K562 (cell line): ENCODE results near the gene SRGN. TPM values are rescaled to one million over a fixed set of nuclear protein-coding genes. Genes with fewer than 3 reads are reported as not detected.

Experiments used
- CREB1 ChIP-seq, 2 experiments: sonication (generic) in 1 of 2; formaldehyde crosslinking in 1 of 2; IDR thresholded peaks; 2 replicates each; pipeline versions ENCODE4 v1.6.1 to v1.8.0; 2012 to 2022; ENCODE audit warnings: inconsistent platforms in 1 of 2, mild to moderate bottlenecking in 1 of 2, missing genetic modification reagents in 1 of 2, moderate library complexity in 1 of 2
- CREM ChIP-seq: IDR thresholded peaks from 2 replicates; pipeline ENCODE4 v1.6.1; 2014; ENCODE audit warnings: antibody characterized with exemption, low read depth
- CTBP1 ChIP-seq: fragments of 450-650 bp; IDR thresholded peaks from 2 replicates; pipeline ENCODE4 v1.6.1; 2016; ENCODE audit warnings: borderline replicate concordance
- ELF2 ChIP-seq: fragments of 250-450 bp; sonication (Bioruptor Pico); IDR thresholded peaks from 2 replicates; pipeline ENCODE4 v1.5.0; 2021; ENCODE audit warnings: mild to moderate bottlenecking
- FOXK2 ChIP-seq, 2 experiments: fragments of 450-650 bp; IDR thresholded peaks in 1 of 2; conservative IDR thresholded peaks in 1 of 2; 2 replicates each; pipeline ENCODE4 v1.6.1; 2016; ENCODE audit warnings: low read depth in 2 of 2, mild to moderate bottlenecking in 1 of 2
- NRF1 ChIP-seq, 2 experiments: fragments of 450-650 bp; IDR thresholded peaks in 1 of 2; conservative IDR thresholded peaks in 1 of 2; 2 replicates each; pipeline ENCODE4 v1.6.1; 2014; ENCODE audit warnings: mild to moderate bottlenecking in 2 of 2
- SETDB1 ChIP-seq: IDR thresholded peaks from one replicate; pipeline ENCODE4 v1.6.1; 2012; ENCODE audit warnings: low read length, control low read depth, inconsistent platforms
- TFAP4 ChIP-seq: sonication (generic); formaldehyde crosslinking; IDR thresholded peaks from 2 replicates; pipeline ENCODE4 v1.8.0; 2022; ENCODE audit warnings: missing genetic modification reagents, mild to moderate bottlenecking, moderate library complexity, borderline replicate concordance
- ZHX1 ChIP-seq: fragments of 150-350 bp; conservative IDR thresholded peaks from 2 replicates; pipeline ENCODE4 v1.6.1; 2014; ENCODE audit warnings: low read length
- ZKSCAN1 ChIP-seq: fragments of 150-350 bp; IDR thresholded peaks from 2 replicates; pipeline ENCODE4 v1.6.1; 2016; ENCODE audit warnings: low read depth, low read length
- ZNF263 ChIP-seq: sonication (generic); formaldehyde crosslinking; IDR thresholded peaks from 2 replicates; pipeline ENCODE4 v1.8.0; 2022; ENCODE audit warnings: mild to moderate bottlenecking, missing genetic modification reagents, borderline replicate concordance
- polyA plus RNA-seq, 8 experiments: library from polyadenylated mRNA; depleted of rRNA in 4 of 8; stranded (reverse) in 5 of 8; unstranded in 3 of 8; fragments of >200 nt; fragmentation: Nextera tagmentation in 2 of 8; fragmentation: Illumina TruSeq in 1 of 8; extraction: Ambion mirVana in 2 of 8; extraction: Trizol in 1 of 8; gene quantifications; 2 replicates each; pipeline versions ENCODE4 v1.2.1 to v1.2.3, GENCODE V29; 2011 to 2014; ENCODE audit warnings: inconsistent platforms in 1 of 8, missing spikeins in 1 of 8
- total RNA-seq, 7 experiments: library from RNA; depleted of rRNA in 6 of 7; stranded (reverse); fragments of >200 nt in 6 of 7; fragmentation: Illumina TruSeq in 2 of 7; extraction: Trizol in 2 of 7; gene quantifications; 2 replicates each; pipeline versions ENCODE4 v1.2.1 to v1.2.3, GENCODE V29; 2011 to 2021; ENCODE audit warnings: low replicate concordance in 1 of 7
- TF ChIP-seq, protein P1 (sequence below), 2 experiments: IDR thresholded peaks; 2 replicates each; pipeline ENCODE4 v1.6.1; 2012; ENCODE audit warnings: improper control_type of control experiment in 2 of 2, low read depth in 2 of 2, low read length in 2 of 2, borderline replicate concordance in 1 of 2

The SRGN gene
- total and polyA plus RNA-seq, 9 of the 15 experiments (the other 6 are each of a cell fraction or from before 2014, with no cell fraction given), result 136 to 304 (median 180) TPM

GRCh38 chr10:69048103-69048502 lies 39.8 kb upstream of the SRGN start (continued):
- TF ChIP-seq, protein P1, sequence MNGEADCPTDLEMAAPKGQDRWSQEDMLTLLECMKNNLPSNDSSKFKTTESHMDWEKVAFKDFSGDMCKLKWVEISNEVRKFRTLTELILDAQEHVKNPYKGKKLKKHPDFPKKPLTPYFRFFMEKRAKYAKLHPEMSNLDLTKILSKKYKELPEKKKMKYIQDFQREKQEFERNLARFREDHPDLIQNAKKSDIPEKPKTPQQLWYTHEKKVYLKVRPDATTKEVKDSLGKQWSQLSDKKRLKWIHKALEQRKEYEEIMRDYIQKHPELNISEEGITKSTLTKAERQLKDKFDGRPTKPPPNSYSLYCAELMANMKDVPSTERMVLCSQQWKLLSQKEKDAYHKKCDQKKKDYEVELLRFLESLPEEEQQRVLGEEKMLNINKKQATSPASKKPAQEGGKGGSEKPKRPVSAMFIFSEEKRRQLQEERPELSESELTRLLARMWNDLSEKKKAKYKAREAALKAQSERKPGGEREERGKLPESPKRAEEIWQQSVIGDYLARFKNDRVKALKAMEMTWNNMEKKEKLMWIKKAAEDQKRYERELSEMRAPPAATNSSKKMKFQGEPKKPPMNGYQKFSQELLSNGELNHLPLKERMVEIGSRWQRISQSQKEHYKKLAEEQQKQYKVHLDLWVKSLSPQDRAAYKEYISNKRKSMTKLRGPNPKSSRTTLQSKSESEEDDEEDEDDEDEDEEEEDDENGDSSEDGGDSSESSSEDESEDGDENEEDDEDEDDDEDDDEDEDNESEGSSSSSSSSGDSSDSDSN (IDR thresholded peaks at IDR 0.05; ENCODE audit: borderline replicate concordance in 1 of 2, low read depth in 2 of 2, low read length in 2 of 2), result no peak
- TF ChIP-seq FOXK2 (conservative IDR thresholded peaks at IDR 0.05 in 1 of 2, IDR thresholded peaks at IDR 0.05 in 1 of 2; ENCODE audit: low read depth in 2 of 2) (peak; percentile 74 to 79), SETDB1 (no peak), CREM (peak; percentile 34; the same call in 1 of the 2 replicates), ZNF263 (CRISPR knock-in tag) (no peak), CTBP1 (no peak), ELF2 (CRISPR knock-in tag) (0 out of 2 replicates have a peak, but pooled peaks have one; percentile 20), TFAP4 (CRISPR knock-in tag) (peak; percentile 46; the same call in 1 of the 2 replicates), CREB1 (IDR thresholded peaks at IDR 0.05) (no peak), CREB1 (CRISPR knock-in tag; IDR thresholded peaks at IDR 0.05) (no peak), NRF1 (conservative IDR thresholded peaks at IDR 0.05 in 1 of 2, IDR thresholded peaks at IDR 0.05 in 1 of 2) (peak; percentile 34 to 42; a peak in 2 of 4 replicates), ZKSCAN1 (no peak), ZHX1 (no peak)
